Measurements from ENCODE around the gene NEURL2. TPM values are rescaled to one million over a fixed set of nuclear protein-coding genes. Genes with fewer than 3 reads are reported as not detected.

Gene NEURL2
- total and polyA plus RNA-seq, 10 of the 15 experiments (the other 5 are each of a cell fraction or from before 2014, with no cell fraction given) = 0.53 to 7.0 (median 2.7) TPM

DNA sequence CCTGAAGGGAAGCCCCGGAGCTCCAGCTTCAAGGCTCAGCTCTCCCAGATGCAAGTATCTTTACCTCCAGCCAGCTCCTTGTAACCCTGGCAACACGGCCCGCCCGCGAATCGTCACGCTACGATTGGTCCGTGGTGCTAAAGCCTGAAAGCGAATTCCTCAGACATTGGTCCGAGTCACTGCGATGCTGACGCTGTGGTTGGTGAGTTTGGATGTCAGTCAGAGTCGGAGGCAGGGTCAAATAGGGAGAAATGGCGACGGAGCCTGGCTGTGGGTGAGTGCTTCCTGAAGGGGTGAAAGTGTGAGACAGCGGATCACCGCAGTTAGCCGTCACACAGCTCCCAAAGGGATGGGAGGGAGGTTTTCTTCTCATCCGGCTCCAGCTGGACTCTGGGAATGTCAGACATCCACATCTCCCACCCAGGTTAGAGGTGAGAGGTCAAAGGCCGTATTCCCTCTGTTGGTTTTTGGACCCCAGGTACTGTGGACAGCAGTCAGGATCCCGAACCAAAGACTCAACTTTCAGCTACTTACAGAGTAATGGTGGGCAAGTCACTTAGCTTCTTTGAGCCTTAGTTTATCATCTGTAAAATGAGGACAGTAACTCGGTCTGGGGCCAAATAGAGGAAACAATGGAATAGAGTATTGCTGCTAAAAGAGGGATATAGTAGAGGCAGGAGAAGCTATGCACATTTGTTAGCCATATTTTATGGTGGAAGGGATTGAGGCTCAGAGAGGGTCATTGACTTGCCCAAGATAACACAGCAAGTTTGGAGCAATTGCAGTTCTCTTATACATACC, 9.8 kb downstream of the NEURL2 start, which contains the start of gene ZSWIM1 (continued):
- TF ChIP-seq SPI1 (IDR thresholded peaks at IDR 0.05; ENCODE audit: borderline replicate concordance, insufficient read depth, low read depth, low read length) (no peak), BHLHE40 (IDR thresholded peaks at IDR 0.05; ENCODE audit: borderline replicate concordance in 1 of 2, low read depth in 2 of 2, low read length in 1 of 2) (no peak), TCF3 (IDR thresholded peaks at IDR 0.05; ENCODE audit: borderline replicate concordance, insufficient read depth, low read depth, low read length) (no peak), SREBF2 (IDR thresholded peaks at IDR 0.05; ENCODE audit: low read length) (no peak), IKZF2 (IDR thresholded peaks at IDR 0.05) (peak; percentile 76 to 78), SMARCA5 (IDR thresholded peaks at IDR 0.05) (peak; percentile 47; the same call in 1 of the 2 replicates), POU2F2 (IDR thresholded peaks at IDR 0.05; ENCODE audit: borderline replicate concordance, low read depth, low read length) (peak; percentile 46; the same call in 1 of the 3 replicates), MTA2 (IDR thresholded peaks at IDR 0.05; ENCODE audit: low read depth) (peak; percentile 86), RELB (IDR thresholded peaks at IDR 0.05; ENCODE audit: low read depth) (peak; percentile 67), NR2F1 (conservative IDR thresholded peaks at IDR 0.05) (peak; percentile 98), TBL1XR1 (IDR thresholded peaks at IDR 0.05; ENCODE audit: low read depth, low read length) (0 out of 2 replicates have a peak, but pooled peaks have one; percentile 29), CREM (IDR thresholded peaks at IDR 0.05; ENCODE audit: low read depth) (peak; percentile 59; the same call in 1 of the 2 replicates), MXI1 (IDR thresholded peaks at IDR 0.05; ENCODE audit: low read depth, low read length) (peak; percentile 94), BACH1 (IDR thresholded peaks at IDR 0.05; ENCODE audit: borderline replicate concordance) (peak; percentile 62; the same call in 1 of the 2 replicates), NKRF (conservative IDR thresholded peaks at IDR 0.05) (peak; percentile 60; the same call in 1 of the 2 replicates), ATF7 (IDR thresholded peaks at IDR 0.05; ENCODE audit: low read depth) (0 out of 2 replicates have a peak, but pooled peaks have one; percentile 10), PBX3 (IDR thresholded peaks at IDR 0.05; ENCODE audit: insufficient replicate concordance, low read depth, low read length) (peak; percentile 99), BCL11A (IDR thresholded peaks at IDR 0.05; ENCODE audit: low read depth, low read length) (no peak), MEF2A (IDR thresholded peaks at IDR 0.05; ENCODE audit: insufficient read depth, low read depth, low read length) (no peak), FOS (IDR thresholded peaks at IDR 0.05; ENCODE audit: borderline replicate concordance, extremely low read depth, insufficient read length) (peak; percentile 96), CEBPZ (IDR thresholded peaks at IDR 0.05; ENCODE audit: low read depth, low read length) (peak; percentile 81), CHD2 (IDR thresholded peaks at IDR 0.05; ENCODE audit: borderline replicate concordance, low read depth, low read length) (peak; percentile 96)
